HUDEP-2 (cell line): Measurements from ENCODE around the gene TGFBR1.
"Not testable (repeated sequence)": the region's sequence is repeated elsewhere in the genome, so short reads cannot be mapped to it uniquely, and the experiment has no call there.

Experiments
- DNase-seq, 76 experiments: peaks; one replicate each; lab custom pipeline; 2025; ENCODE audit not compliant: unreplicated experiment in 76 of 76; lab: John Stamatoyannopoulos, UW

Gene TGFBR1

GRCh38 chr9:99075246-99075912, 29.5 kb upstream of the TGFBR1 start:
- DNase-seq, result peak in 73 of 76 experiments; percentile 10 to 86 (median 54)

- DNase-seq, result no peak
Observed at GRCh38 chr9:99076030-99076429, 28.9 kb upstream of the TGFBR1 start.

GRCh38 chr9:99076483-99077171, 28.3 kb upstream of the TGFBR1 start:
- peak in 69 of 76 experiments; percentile 15 to 82 (median 53) for DNase-seq

- DNase-seq, result no peak
Observed at GRCh38 chr9:99078717-99079116, 26.2 kb upstream of the TGFBR1 start.

- DNase-seq, result no peak
Observed at GRCh38 chr9:99079542-99079941, 25.4 kb upstream of the TGFBR1 start.

GRCh38 chr9:99083051-99083450, 21.9 kb upstream of the TGFBR1 start:
- no peak for DNase-seq

- DNase-seq, result no peak
Observed at GRCh38 chr9:99085949-99086948, 18.7 kb upstream of the TGFBR1 start.

GRCh38 chr9:99087462-99087861, 17.5 kb upstream of the TGFBR1 start:
- DNase-seq, result no peak

- no peak for DNase-seq
Observed at GRCh38 chr9:99090336-99091130, 14.4 kb upstream of the TGFBR1 start.

- peak in 56 of 76 experiments; percentile 4 to 79 (median 36) for DNase-seq
Observed at GRCh38 chr9:99092643-99093491, 12.0 kb upstream of the TGFBR1 start.

GRCh38 chr9:99093492-99093791, 11.5 kb upstream of the TGFBR1 start:
- peak in 5 of 76 experiments; percentile 3 to 45 (median 25) for DNase-seq

- no peak for DNase-seq
Observed at GRCh38 chr9:99095565-99095964, 9.3 kb upstream of the TGFBR1 start.

GRCh38 chr9:99096409-99096808, 8.5 kb upstream of the TGFBR1 start:
- no peak for DNase-seq

GRCh38 chr9:99099806-99100585, 4.9 kb upstream of the TGFBR1 start:
- not testable (repeated sequence) for DNase-seq

- no peak for DNase-seq
Observed at GRCh38 chr9:99101271-99101670, 3.6 kb upstream of the TGFBR1 start.

GRCh38 chr9:99101812-99102211, 3.1 kb upstream of the TGFBR1 start:
- DNase-seq, result no peak

GRCh38 chr9:99103054-99103895, 1.6 kb upstream of the TGFBR1 start:
- DNase-seq, result no peak

GRCh38 chr9:99103901-99104458, 933 bp upstream of the TGFBR1 start:
- DNase-seq, result no peak
